ENCODE results near the gene LARGE1. TPM values are rescaled to one million over a fixed set of nuclear protein-coding genes. Genes with fewer than 3 reads are reported as not detected.

LARGE1 gene
- total and polyA plus RNA-seq, 2 experiments from 2014 or later, result 1.5 to 12.8 TPM

DNA sequence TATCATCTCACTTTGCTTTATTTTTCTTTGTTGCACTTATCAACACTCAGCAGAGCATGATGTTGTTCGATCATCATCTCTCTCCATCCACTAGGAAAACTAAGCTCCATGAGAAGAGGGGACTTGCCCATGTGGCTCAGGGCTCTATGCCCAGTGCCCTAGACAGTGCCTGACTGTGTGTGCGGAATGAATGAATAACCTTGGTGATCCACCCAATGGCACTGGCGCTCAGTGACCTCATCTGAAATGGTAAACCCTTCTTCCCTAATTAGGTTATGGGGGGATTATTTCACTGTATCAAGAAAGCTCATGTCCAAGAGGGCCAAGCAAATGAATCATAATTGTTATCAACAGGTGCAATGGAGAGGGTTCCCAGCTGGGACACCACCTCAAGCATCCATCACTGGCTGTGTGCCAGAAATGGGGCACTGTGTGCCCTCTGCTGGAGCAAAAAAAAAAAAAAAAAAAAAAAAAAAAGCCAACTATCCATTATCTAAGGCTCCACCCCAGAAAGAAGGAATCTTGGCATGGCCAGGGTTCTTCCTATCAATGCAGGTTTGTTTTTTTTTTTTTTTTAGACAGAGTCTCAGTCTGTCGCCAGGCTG is 172.6 kb downstream of the LARGE1 start:
- Histone ChIP-seq H4K20me1 (ENCODE audit: insufficient read depth) (no peaks in the 10 kb centered on the region), H3K27me3 (replicated peaks; ENCODE audit: insufficient read depth) (no peaks in the 10 kb centered on the region), H3K27ac (no peak overlapping the region), H3K36me3 (ENCODE audit: low read depth) (no peaks in the 10 kb centered on the region), H3K79me2 (ENCODE audit: insufficient read depth) (no peaks in the 10 kb centered on the region), H3K4me3 (no peak overlapping the region), H3K4me1 (ENCODE audit: insufficient read depth) (no peaks in the 10 kb centered on the region), H3F3A (ENCODE audit: insufficient read depth) (no peaks in the 10 kb centered on the region), H3K9me2 (ENCODE audit: insufficient read depth) (no peaks in the 10 kb centered on the region), H3K9me3 (ENCODE audit: low read depth) (no peaks in the 10 kb centered on the region), H3K4me2 (ENCODE audit: unreplicated experiment) (no peak overlapping the region), H3K9ac (no peak overlapping the region), H2AFZ (no peak overlapping the region)
- TF ChIP-seq EZH2phosphoT487 (IDR thresholded peaks at IDR 0.05; ENCODE audit: insufficient read depth, low read depth) (no peak), EZH2 (IDR thresholded peaks at IDR 0.05; ENCODE audit: insufficient read depth, poor library complexity, severe bottlenecking) (no peak)
- in situ Hi-C loops (cut with MboI), result no loop called here
- no peak for DNase-seq
- 98% methylated on average over 4 of the region's 4 CpGs for WGBS, 2 experiments (ENCODE audit: low coverage in 1 of 2, low lambda C conversion rate in 2 of 2, missing lambda C conversion rate in 2 of 2)

DNA sequence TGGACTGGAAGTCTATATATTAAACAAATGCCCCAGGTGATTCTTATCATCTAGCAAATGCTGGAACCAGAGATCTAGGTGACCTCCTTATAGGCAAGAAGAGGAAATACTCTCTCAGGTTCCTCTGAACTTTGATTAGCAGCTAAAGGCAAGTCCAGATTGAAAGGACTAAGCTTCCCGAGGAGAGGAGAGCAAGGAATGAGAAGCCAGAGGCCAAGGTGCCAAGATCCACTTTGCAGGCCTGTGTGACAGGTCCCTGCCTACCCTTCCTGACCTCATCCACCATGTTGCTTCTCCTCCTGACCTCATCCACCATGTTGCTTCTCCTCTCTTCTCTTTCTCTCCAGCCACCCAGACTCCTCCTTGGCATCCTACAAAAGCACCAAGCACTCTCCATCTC is 173.2 kb downstream of the LARGE1 start:
- Histone ChIP-seq H3K9me3 (ENCODE audit: low read depth) (no peaks in the 10 kb centered on the region), H3K4me2 (ENCODE audit: unreplicated experiment) (no peak overlapping the region), H4K20me1 (ENCODE audit: insufficient read depth) (no peaks in the 10 kb centered on the region), H3K4me3 (no peak overlapping the region), H3K9ac (no peak overlapping the region), H3K79me2 (ENCODE audit: insufficient read depth) (no peaks in the 10 kb centered on the region), H3K27me3 (replicated peaks; ENCODE audit: insufficient read depth) (no peaks in the 10 kb centered on the region), H3K36me3 (ENCODE audit: low read depth) (no peaks in the 10 kb centered on the region), H2AFZ (no peak overlapping the region), H3F3A (ENCODE audit: insufficient read depth) (no peaks in the 10 kb centered on the region), H3K27ac (no peak overlapping the region), H3K4me1 (ENCODE audit: insufficient read depth) (no peaks in the 10 kb centered on the region), H3K9me2 (ENCODE audit: insufficient read depth) (no peaks in the 10 kb centered on the region)
- WGBS, 2 experiments (ENCODE audit: low coverage in 1 of 2, low lambda C conversion rate in 2 of 2, missing lambda C conversion rate in 2 of 2), result 93 to 100% methylated on average over 1 of the region's 1 CpG
- no peak for TF ChIP-seq EZH2 (IDR thresholded peaks at IDR 0.05; ENCODE audit: insufficient read depth, poor library complexity, severe bottlenecking)
- no peak for TF ChIP-seq EZH2phosphoT487 (IDR thresholded peaks at IDR 0.05; ENCODE audit: insufficient read depth, low read depth)
- in situ Hi-C loops (cut with MboI), result no loop called here
- DNase-seq, result no peak

DNA sequence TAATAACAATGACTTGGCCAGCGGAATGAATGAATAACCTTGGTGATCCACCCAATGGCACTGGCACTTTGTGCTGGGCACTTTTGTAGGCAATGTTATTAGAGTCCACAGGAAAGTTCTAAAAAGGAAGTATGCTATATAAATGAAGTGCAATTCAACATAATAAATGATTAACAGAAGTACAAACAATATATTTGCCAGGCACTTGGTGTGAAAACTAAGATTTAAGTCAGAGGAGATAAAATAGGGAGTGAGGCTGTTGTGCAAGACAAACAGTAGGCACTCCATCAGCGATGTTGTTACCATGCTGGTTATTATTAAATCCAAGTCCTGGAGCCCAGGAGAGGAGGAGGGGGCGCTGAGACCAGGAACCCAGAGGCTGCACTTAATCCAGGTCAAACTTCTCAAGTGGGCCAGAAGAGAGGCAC is 173.8 kb downstream of the LARGE1 start:
- no peak overlapping the region for H3K4me3 ChIP-seq
- H3K4me1 ChIP-seq (ENCODE audit: insufficient read depth), result no peaks in the 10 kb centered on the region
- no peaks in the 10 kb centered on the region for H3K79me2 ChIP-seq (ENCODE audit: insufficient read depth)
- in situ Hi-C loops (cut with MboI), result no loop called here
- TF ChIP-seq EZH2phosphoT487 (IDR thresholded peaks at IDR 0.05; ENCODE audit: insufficient read depth, low read depth) (no peak), EZH2 (IDR thresholded peaks at IDR 0.05; ENCODE audit: insufficient read depth, poor library complexity, severe bottlenecking) (no peak)
- DNase-seq, result no peak
- no peaks in the 10 kb centered on the region for H3K9me3 ChIP-seq (ENCODE audit: low read depth)
- H3K9me2 ChIP-seq (ENCODE audit: insufficient read depth), result no peaks in the 10 kb centered on the region
- no peak overlapping the region for H3K4me2 ChIP-seq (ENCODE audit: unreplicated experiment)
- H3K36me3 ChIP-seq (ENCODE audit: low read depth), result no peaks in the 10 kb centered on the region
- no peak overlapping the region for H2AFZ ChIP-seq
- H4K20me1 ChIP-seq (ENCODE audit: insufficient read depth), result no peaks in the 10 kb centered on the region
- no peak overlapping the region for H3K9ac ChIP-seq
- 94% methylated on average over 3 of the region's 3 CpGs for WGBS, 2 experiments (ENCODE audit: low coverage in 1 of 2, low lambda C conversion rate in 2 of 2, missing lambda C conversion rate in 2 of 2)
- H3K27ac ChIP-seq, result no peak overlapping the region
- H3F3A ChIP-seq (ENCODE audit: insufficient read depth), result no peaks in the 10 kb centered on the region
- no peaks in the 10 kb centered on the region for H3K27me3 ChIP-seq (replicated peaks; ENCODE audit: insufficient read depth)

DNA sequence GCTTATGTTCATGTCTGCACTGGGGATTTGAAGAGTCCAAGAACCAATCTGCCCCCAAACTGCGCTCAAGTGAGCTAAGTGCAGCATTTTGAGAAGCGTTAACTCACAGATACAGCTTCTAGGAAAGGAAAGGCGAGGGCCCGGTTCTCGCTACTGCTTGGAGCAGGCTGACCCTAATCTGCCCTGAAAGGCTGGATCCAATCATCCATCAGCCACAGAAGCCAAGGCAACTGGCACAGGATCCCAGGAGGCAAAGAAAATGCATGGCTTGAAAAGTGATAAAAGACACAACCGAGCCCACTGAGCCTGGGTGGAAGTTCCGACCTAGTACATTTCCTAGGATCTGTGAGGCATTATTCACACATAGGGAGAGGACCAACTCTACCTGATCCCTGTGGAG is 174.8 kb downstream of the LARGE1 start:
- DNase-seq, result no peak
- in situ Hi-C loops (cut with MboI), result no loop called here
- H4K20me1 ChIP-seq (ENCODE audit: insufficient read depth), result no peaks in the 10 kb centered on the region
- no peak overlapping the region for H3K4me3 ChIP-seq
- H3K27me3 ChIP-seq (replicated peaks; ENCODE audit: insufficient read depth), result no peaks in the 10 kb centered on the region
- H3K79me2 ChIP-seq (ENCODE audit: insufficient read depth), result no peaks in the 10 kb centered on the region
- no peaks in the 10 kb centered on the region for H3K4me1 ChIP-seq (ENCODE audit: insufficient read depth)
- no peaks in the 10 kb centered on the region for H3K9me3 ChIP-seq (ENCODE audit: low read depth)
- no peaks in the 10 kb centered on the region for H3F3A ChIP-seq (ENCODE audit: insufficient read depth)
- H3K36me3 ChIP-seq (ENCODE audit: low read depth), result no peaks in the 10 kb centered on the region
- H3K9ac ChIP-seq, result no peak overlapping the region
- H3K4me2 ChIP-seq (ENCODE audit: unreplicated experiment), result no peak overlapping the region
- no peak overlapping the region for H2AFZ ChIP-seq
- H3K27ac ChIP-seq, result no peak overlapping the region
- H3K9me2 ChIP-seq (ENCODE audit: insufficient read depth), result no peaks in the 10 kb centered on the region
- no peak for TF ChIP-seq EZH2phosphoT487 (IDR thresholded peaks at IDR 0.05; ENCODE audit: insufficient read depth, low read depth)
- TF ChIP-seq EZH2 (IDR thresholded peaks at IDR 0.05; ENCODE audit: insufficient read depth, poor library complexity, severe bottlenecking), result no peak
- whole genome bisulfite sequencing, 2 experiments (ENCODE audit: low coverage in 1 of 2, low lambda C conversion rate in 2 of 2, missing lambda C conversion rate in 2 of 2), result 59 to 63% methylated on average over 7 of the region's 7 CpGs

DNA sequence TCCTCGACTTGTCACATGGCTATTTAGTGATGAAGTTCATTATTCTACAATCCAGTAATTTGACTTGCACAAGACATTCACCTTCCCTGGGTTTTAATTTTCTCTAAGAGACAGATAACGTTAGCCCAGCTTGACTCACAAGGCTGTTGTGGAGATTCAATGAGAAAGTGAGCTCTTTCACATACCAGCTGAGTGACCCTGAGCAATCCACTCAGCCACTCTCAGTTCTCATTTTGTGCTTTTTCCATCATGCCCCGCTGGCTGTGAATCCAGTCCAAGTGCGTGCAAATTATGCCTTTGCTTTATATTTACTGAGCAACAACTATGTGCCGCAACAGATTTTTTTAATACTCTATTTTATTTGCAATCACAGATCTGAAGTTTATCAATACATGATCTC is 176.5 kb downstream of the LARGE1 start:
- H3K9ac ChIP-seq, result no peak overlapping the region
- no peaks in the 10 kb centered on the region for H3F3A ChIP-seq (ENCODE audit: insufficient read depth)
- H2AFZ ChIP-seq, result no peak overlapping the region
- H3K9me2 ChIP-seq (ENCODE audit: insufficient read depth), result no peaks in the 10 kb centered on the region
- no peak for DNase-seq
- no peaks in the 10 kb centered on the region for H3K79me2 ChIP-seq (ENCODE audit: insufficient read depth)
- H3K4me1 ChIP-seq (ENCODE audit: insufficient read depth), result no peaks in the 10 kb centered on the region
- WGBS, 2 experiments (ENCODE audit: low coverage in 1 of 2, low lambda C conversion rate in 2 of 2, missing lambda C conversion rate in 2 of 2), result 93 to 98% methylated on average over 5 of the region's 5 CpGs
- TF ChIP-seq EZH2phosphoT487 (IDR thresholded peaks at IDR 0.05; ENCODE audit: insufficient read depth, low read depth), result no peak
- TF ChIP-seq EZH2 (IDR thresholded peaks at IDR 0.05; ENCODE audit: insufficient read depth, poor library complexity, severe bottlenecking), result no peak
- no peaks in the 10 kb centered on the region for H3K27me3 ChIP-seq (replicated peaks; ENCODE audit: insufficient read depth)
- H3K9me3 ChIP-seq (ENCODE audit: low read depth), result no peaks in the 10 kb centered on the region
- H3K4me3 ChIP-seq, result no peak overlapping the region
- H4K20me1 ChIP-seq (ENCODE audit: insufficient read depth), result no peaks in the 10 kb centered on the region
- H3K36me3 ChIP-seq (ENCODE audit: low read depth), result no peaks in the 10 kb centered on the region
- no peak overlapping the region for H3K4me2 ChIP-seq (ENCODE audit: unreplicated experiment)
- in situ Hi-C loops (cut with MboI), result no loop called here
- H3K27ac ChIP-seq, result no peak overlapping the region

All from GM23248 (cell line).